Fibroblast of peridontal ligament (primary cell): ENCODE data around the gene HEXB.
"Not testable (repeated sequence)": the region's sequence is repeated elsewhere in the genome, so short reads cannot be mapped to it uniquely, and the experiment has no call there.

Source experiments
- DNase-seq: peaks from one replicate; pipeline ENCODE4 v3.0.0-alpha.2; 2010; ENCODE audit errors: extremely low read depth

HEXB gene

DNA sequence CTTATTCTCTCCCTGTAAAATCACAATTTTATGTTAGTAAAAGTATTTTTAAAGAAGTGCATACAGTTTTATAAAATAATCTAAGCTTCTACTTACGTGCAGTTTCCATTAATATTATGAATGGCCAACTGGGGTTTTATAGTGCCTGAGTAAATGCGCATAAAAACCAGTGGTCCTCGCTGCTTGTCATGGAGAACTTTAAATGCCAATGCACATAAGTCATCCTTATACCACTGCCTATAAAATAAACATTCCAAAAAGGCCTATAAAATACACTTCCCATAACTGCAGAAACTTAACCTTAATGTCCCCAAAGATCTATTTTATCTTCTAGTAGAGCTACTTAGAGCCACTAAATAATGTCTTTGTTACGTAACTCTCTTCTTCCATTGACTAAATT is 53.4 kb downstream of the HEXB start:
- no peak for DNase-seq

DNA sequence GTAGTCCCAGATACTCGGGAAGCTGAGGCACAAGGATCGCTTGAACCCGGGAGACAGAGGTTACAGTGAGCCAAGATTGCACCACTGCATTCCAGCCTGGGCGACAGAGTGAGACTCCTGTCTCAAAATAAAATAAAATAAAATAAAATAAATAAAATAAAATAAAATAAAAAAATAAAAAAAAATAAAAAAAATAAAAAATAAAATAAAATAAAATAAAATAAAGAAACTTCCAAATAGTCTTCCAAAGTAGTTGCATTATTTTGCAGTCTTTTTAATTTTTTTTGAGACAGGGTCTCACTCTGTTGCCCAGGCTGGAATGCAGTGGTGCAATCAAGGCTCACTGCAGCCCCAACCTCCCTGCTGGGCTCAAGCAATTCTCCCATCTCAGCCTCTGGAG is 63.7 kb downstream of the HEXB start:
- not testable (repeated sequence) for DNase-seq

DNA sequence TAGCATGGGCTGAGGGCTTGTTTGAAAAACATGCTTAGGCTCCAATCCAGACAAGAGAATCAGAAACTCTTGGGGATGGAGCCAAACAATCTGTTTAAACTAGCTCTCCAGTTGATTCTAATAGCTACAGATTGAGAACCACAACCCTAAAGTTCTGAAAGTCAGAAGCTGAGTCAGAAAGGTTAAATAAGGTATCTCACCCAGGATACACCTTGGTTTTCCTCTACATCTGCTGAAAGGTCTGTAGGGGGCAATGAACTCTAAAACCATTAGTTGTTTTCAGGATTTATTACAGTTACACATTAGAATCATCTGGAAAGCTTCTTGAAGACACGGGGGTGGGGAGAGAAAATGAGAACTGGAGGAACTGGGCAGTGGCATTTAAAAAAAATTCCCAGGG is 76.2 kb downstream of the HEXB start:
- peak; percentile 21 for DNase-seq

DNA sequence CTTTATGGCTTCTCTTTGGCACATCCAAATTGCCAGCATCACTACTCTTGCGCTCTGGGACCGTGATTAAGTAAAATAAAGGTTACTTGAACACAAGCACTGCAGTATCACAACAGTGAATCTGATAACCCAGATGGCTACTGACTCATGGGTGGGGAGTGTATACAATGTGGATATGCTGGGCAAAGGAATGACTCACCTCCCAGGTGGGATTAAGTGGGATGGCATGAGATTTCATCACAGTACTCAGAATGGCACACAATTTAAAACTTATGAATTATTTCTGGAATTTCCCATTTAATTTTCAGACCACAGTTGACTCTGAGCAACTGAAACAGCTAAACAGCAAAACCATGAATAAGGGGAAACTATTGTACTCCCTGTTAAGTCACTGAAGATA is 77.6 kb downstream of the HEXB start:
- DNase-seq = peak; percentile 75

DNA sequence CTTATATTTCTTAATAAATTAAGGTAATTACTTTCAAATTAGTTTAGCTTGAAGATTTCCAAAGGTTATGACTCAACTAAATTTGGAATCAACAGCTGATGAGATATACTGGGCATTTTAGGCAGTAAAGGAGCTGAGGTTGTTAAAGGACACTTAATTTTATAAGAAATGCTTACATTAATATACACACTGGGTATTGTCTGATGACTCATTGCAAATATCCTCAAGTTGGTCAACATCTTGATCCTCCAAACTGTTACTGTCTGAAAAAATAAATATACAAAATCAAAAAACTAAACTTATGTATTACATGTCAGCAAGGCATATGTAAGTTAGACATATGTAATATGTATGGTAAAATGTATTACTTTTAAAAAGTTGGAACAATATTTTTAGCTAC is 78.5 kb downstream of the HEXB start:
- DNase-seq = no peak

DNA sequence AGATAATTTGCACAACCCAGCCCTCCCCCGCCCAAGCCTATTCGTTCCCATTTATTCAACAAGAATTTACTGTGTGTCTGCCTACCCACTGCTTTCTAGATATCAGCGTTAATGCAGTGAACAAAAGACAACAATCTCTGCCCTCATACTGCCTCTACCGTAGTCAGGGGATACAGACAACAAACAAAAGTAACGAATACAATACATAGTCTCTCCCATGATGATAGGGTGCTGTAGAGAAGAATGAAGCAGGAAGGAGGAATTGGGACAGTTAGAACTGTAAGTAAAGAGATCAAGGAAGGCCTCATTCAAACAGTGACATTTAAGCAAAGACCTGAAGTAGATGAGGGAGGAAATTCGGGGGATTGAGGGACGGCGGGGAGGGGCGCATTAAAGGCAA is 80.2 kb downstream of the HEXB start:
- DNase-seq = peak; percentile 17

DNA sequence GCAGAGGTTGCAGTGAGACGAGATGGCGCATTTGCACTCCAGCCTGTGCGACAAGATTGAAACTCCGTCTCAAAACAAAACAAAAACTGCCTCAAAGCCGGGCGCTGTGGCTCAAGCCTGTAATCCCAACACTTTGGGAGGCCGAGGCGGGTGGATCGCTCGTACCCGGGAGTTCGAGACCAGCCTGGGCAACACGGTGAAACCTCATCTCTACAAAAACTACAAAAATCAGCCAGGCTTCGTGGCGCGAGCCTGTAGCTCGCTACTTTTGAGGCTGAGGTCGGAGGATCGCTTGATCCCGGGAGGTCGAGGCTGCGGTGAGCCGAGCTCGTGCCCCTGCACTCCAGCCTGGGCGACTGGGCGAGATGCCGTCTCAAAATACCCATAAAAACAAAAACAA is 80.9 kb downstream of the HEXB start:
- DNase-seq = no peak

DNA sequence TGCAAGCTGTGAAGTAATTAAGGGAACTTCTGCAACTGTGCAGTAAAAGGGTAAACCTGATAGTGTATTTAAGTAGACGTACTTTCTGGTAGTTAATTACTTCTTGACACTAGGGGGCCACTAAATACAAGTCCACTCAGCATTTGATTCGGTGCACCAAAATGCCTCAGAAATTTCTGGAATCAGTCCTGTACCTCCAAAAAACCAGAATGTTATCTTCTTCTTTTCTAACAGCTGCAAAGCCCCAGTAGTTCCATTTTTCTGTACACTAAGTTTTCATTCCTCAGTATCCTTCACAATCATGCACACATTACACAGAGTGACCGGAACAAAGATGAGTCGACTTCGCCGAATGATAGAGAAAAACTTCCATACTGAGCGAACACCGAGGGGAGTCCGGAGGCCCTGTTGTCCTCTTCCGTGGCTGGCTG is 81.4 kb downstream of the HEXB start:
- DNase-seq = peak; percentile 73

DNA sequence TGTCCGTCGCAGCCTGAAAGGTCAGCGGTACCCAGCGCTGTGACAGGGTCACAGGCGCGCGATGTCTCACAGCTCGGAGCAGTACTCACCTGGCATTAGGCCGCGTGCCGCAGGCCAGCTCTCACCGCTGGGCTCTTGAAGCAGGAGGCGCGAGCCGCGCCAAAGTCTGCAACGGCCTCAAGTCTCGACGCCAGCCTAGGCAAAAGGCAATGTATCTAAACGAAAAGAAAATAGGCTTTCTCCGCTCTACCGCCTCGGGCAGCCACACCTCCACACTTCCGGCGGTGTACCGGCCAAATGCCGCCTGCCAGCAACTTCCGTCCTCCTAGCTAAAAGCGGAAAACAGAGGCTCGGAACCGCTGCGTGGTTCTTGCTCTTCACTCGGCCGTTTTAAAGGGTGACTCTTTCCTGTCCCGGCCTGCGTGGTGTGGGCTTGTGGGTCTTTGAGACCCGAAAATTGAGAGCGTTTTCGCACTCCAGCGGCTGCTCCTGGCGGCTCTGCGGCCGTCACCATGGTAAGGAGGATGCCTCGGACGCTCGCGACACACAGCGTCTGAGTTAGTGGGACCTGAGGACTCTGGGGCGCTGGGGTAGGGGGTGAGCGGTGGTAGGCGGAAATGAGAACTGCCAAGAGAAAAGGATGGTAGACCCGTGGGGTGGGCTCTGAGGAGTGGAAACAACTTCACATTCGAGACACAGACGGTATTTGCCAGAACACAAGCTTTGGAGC is 82.0 kb downstream of the HEXB start, which contains the start of the genes GFM2 and NSA2:
GFM2 (minus strand) TSS at position 269 of the 730 bp plus-strand sequence. CDS start 3,375 bp downstream, outside the sequence.
NSA2 (plus strand) TSS at position 401 of the 730 bp plus-strand sequence; CDS start at position 513, 112 bp downstream.
- DNase-seq = peak; percentile 95

DNA sequence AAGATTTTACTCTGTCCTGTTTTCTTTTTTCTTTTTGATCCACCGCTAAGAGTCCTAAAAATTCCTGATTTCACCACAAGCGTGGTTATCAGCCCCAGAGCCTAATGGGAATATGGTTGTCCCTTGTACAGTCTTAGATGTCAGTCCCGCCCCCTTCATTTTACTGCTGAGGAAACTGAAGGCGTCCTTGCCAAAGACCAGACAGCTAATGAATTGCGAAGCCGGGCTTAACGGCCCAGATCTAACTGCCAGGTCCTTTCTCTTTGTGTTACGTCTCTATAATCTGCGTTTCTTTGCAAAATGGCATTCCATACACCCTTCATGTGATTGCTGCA is 82.5 kb downstream of the HEXB start:
- peak; percentile 38 for DNase-seq
